Left ventricle myocardium inferior (tissue), 1 donor: ENCODE data around the gene TMEM132C. TPM values are rescaled to one million over a fixed set of nuclear protein-coding genes. Genes with fewer than 3 reads are reported as not detected.

Experiments used
- DNase-seq: peaks from one replicate; pipeline ENCODE4 v3.0.0-alpha.2; 2020
- H3K27ac ChIP-seq: fragments of 200-600 bp; replicated peaks from 2 replicates; pipeline ENCODE4 v1.8.0; 2021
- H3K27me3 ChIP-seq: fragments of 200-600 bp; 2 replicates; pipeline ENCODE4 v1.8.0; 2021; ENCODE audit warnings: low read depth
- H3K36me3 ChIP-seq: fragments of 200-600 bp; 2 replicates; pipeline ENCODE4 v1.8.0; 2021
- H3K4me1 ChIP-seq: fragments of 200-600 bp; 2 replicates; pipeline ENCODE4 v1.8.0; 2021
- H3K4me3 ChIP-seq: fragments of 200-600 bp; 2 replicates; pipeline ENCODE4 v1.8.0; 2021; ENCODE audit warnings: mild to moderate bottlenecking, moderate library complexity
- H3K9me3 ChIP-seq: fragments of 200-600 bp; replicated peaks from 2 replicates; pipeline ENCODE4 v1.8.0; 2021
- CTCF ChIP-seq: fragments of 200-600 bp; IDR thresholded peaks from 2 replicates; pipeline ENCODE4 v1.8.0; 2021; ENCODE audit warnings: antibody characterized with exemption, mild to moderate bottlenecking, borderline replicate concordance
- intact Hi-C: fragments of 100-400 bp; cut with micrococcal nuclease; formaldehyde crosslinking; loops from one replicate; pipeline ENCODE4 v1.11.0; 2022
- total RNA-seq: library from RNA; stranded (reverse); fragmentation: NEBNext Ultra II Directional; extraction: Animal tissue kit (Norgen Biotek cat#: 25700); gene quantifications from one replicate; pipeline ENCODE4 v1.2.1, GENCODE V29; 2021
- donor health status: DM: no; HTN: yes; CAD: no; lungs with severe emphysema.

Gene TMEM132C
- total RNA-seq, 1 donor from 2014 or later = 1.8 TPM

- Histone ChIP-seq H3K9me3 (no peaks in the 10 kb centered on the region), H3K36me3 (no peaks in the 10 kb centered on the region), H3K4me1 (no peaks in the 10 kb centered on the region), H3K27ac (no peak overlapping the region), H3K27me3 (peaks cover 61% of the 10 kb centered on the region), H3K4me3 (no peak overlapping the region)
- no peak for TF ChIP-seq CTCF
- DNase-seq = no peak
- intact Hi-C loops = no loop called here
Measured at GRCh38 chr12:128288357-128288756, 21.4 kb downstream of the TMEM132C start.

- H3K27ac ChIP-seq = no peak overlapping the region
- intact Hi-C loops = no loop called here
- H3K27me3 ChIP-seq = peaks cover 65% of the 10 kb centered on the region
- DNase-seq = no peak
- no peaks in the 10 kb centered on the region for H3K4me1 ChIP-seq
- H3K9me3 ChIP-seq = no peaks in the 10 kb centered on the region
- no peaks in the 10 kb centered on the region for H3K36me3 ChIP-seq
- no peak overlapping the region for H3K4me3 ChIP-seq
- no peak for TF ChIP-seq CTCF
Measured at GRCh38 chr12:128288896-128289295, 21.9 kb downstream of the TMEM132C start.

GRCh38 chr12:128290938-128291337 lies 24.0 kb downstream of the TMEM132C start:
- intact Hi-C loops = no loop called here
- no peak for DNase-seq
- no peak for TF ChIP-seq CTCF
- H3K9me3 ChIP-seq = no peaks in the 10 kb centered on the region
- H3K4me3 ChIP-seq = no peak overlapping the region
- peaks cover 67% of the 10 kb centered on the region for H3K27me3 ChIP-seq
- H3K27ac ChIP-seq = no peak overlapping the region
- no peaks in the 10 kb centered on the region for H3K4me1 ChIP-seq
- H3K36me3 ChIP-seq = no peaks in the 10 kb centered on the region

- no peaks in the 10 kb centered on the region for H3K36me3 ChIP-seq
- intact Hi-C loops = no loop called here
- no peaks in the 10 kb centered on the region for H3K4me1 ChIP-seq
- TF ChIP-seq CTCF = no peak
- H3K9me3 ChIP-seq = no peaks in the 10 kb centered on the region
- H3K27ac ChIP-seq = no peak overlapping the region
- DNase-seq = no peak
- H3K4me3 ChIP-seq = no peak overlapping the region
- peaks cover 23% of the 10 kb centered on the region for H3K27me3 ChIP-seq
Measured at GRCh38 chr12:128298091-128298748, 31.2 kb downstream of the TMEM132C start.

GRCh38 chr12:128305336-128305892 lies 38.4 kb downstream of the TMEM132C start:
- TF ChIP-seq CTCF = no peak

More at GRCh38 chr12:128305336-128305892, 38.4 kb downstream of the TMEM132C start:
- Histone ChIP-seq H3K27me3 (peaks cover 23% of the 10 kb centered on the region), H3K4me3 (no peak overlapping the region), H3K9me3 (peaks cover 7% of the 10 kb centered on the region), H3K4me1 (no peaks in the 10 kb centered on the region), H3K27ac (no peak overlapping the region), H3K36me3 (no peaks in the 10 kb centered on the region)
- intact Hi-C loops = no loop called here
- no peak for DNase-seq
